ENCODE results near the gene LIPC.

Gene LIPC

DNA sequence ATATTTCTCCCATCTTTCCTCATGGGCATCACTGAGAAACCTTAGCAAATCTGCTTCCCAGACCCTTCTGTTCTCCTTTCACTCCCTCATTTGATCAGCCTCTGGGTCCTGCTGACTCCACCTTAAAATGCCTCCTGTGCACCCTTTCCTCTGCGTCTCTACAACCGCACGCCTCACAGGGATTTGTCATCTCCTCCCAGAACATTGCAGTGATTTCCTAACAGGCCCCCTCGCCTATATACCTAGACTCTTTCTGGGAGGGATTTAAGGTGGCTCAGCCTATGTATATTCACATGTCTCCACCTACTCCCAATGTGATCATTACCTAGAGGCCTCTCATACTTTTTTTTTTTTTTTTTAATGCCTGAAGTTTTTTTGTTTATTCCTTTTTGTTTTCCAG lies 69.2 kb downstream of the LIPC start:
- DNase-seq = no peak

DNA sequence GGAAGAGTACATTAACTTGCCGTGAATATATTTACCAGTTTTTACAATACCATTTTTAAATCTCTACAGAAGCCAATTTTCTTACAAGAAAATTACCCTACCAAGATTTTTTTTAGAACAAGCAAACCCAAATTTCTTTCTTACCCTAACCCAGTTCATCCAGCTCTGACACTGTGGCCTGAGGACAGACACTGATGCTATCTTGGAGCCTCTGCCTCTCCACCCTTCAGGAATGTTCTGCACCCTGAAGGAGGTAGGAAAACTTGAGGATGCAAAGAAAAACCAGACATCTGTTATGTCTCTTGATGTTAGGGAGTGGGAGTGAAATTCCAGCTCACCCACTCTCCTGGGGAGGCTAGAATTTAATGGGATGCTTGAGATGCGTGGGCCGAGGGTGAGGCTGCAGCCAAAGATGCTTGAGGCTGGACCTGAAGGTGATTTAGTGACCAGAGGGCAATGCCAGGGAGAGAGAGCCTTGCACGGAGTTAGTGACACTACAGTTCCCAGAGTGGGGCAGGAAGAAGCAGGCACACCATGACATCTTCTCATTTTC lies 69.9 kb downstream of the LIPC start:
- no peak for DNase-seq

DNA sequence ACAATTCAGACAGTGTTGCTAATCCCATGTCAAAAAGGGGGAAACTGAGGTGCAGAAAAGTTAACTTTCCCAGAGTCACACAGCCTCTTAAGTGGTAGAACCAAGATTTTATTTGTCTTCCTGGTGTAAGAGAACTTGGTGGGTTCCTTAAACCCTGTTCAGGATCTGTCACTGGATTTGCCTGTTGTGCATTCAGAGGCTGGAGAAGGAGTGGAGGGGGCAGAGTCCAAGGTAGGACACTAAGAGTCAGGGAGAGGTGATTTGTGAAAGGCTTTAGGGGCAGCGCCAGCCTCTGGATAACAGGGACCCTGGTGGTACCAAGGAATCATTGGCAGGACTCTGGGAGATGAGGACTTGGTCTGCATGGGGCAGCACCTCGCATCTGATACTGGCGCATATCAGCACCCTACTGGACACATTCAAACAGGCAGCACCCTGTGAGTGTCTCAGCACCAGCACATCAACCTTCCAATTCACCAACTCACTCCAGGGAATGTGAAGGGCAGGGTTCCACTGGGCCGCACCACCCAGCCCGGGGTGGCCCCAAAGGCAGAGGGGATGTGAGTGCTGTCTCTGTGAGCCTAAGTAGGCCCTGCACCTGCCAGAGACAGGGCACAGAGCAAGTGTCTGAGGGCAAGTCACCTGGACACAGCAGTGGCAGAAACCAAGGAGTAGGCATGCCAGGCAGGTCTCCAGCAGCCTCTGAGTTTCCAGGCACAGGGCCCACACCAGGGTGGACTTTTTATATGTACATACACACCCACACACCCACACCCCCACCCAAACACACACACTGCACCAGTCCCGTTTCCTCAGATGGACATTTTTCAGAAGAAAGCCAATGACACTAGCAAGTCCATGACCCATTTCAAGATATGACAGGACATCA lies 71.6 kb downstream of the LIPC start:
- DNase-seq = no peak

DNA sequence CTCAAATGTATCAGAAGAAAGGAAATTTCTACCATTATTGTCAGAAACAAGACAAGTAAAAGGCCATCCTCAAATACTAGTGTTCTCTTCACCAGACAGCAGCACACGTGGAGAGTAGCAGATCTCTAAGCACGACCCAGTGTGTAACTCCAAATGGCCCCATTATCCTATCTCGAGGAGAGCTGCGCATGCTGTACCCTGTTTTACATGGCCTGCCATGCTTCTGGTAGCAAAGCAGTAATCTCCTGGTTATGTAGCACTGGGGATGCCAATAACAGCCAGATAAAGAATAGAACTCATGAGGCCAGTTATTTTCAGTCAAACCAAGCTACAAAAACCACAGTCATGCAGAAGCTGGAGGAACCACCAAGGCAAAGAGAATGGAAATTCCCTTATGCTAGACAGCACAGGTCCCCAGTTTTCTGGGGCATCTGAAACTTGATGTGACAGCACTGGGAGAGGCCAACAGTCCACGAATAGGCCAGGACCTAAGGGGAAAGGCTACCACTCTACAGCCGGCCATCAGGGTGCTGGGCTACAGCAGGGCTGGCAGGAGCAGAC lies 73.0 kb downstream of the LIPC start:
- no peak for DNase-seq

DNA sequence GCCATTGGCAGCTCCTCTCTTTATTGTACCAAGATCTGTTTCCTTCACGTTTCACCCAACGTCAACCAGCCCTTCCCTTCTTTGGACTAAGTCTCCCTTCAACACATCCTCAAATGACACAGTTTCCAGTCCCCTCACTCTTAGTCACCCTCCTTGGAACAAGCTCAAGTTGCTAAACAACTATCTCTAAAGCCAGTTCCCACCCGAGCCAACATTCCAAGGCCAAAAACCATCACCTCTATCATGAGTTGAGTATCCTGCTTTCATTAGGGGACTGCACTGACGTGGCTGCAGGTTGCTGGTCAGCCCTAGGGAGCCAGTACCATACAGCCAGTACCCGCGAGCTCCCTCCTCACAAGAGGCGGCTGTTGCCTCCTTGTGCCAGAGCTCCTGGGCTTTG lies 73.8 kb downstream of the LIPC start:
- DNase-seq = no peak

DNA sequence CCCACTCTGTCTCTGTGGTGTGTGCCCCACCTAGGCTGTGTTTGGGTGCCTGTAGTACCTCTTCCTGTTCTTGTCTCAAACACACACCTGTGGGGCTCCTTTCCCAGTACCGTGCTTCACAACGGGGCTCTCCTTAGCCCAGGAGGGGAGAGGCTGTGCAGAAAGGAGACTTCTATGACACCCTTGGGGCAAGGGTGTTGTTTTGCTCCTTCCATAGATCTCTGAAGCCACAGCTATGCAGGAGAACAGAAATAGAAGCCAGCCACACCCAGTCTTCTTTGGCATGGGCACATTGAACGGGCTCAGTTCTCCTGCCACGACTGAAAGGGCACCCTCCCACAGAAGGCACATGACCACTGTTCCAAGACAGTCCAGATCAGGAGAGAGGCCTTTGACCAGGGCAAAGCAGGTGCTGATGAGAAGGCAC lies 74.3 kb downstream of the LIPC start:
- no peak for DNase-seq

DNA sequence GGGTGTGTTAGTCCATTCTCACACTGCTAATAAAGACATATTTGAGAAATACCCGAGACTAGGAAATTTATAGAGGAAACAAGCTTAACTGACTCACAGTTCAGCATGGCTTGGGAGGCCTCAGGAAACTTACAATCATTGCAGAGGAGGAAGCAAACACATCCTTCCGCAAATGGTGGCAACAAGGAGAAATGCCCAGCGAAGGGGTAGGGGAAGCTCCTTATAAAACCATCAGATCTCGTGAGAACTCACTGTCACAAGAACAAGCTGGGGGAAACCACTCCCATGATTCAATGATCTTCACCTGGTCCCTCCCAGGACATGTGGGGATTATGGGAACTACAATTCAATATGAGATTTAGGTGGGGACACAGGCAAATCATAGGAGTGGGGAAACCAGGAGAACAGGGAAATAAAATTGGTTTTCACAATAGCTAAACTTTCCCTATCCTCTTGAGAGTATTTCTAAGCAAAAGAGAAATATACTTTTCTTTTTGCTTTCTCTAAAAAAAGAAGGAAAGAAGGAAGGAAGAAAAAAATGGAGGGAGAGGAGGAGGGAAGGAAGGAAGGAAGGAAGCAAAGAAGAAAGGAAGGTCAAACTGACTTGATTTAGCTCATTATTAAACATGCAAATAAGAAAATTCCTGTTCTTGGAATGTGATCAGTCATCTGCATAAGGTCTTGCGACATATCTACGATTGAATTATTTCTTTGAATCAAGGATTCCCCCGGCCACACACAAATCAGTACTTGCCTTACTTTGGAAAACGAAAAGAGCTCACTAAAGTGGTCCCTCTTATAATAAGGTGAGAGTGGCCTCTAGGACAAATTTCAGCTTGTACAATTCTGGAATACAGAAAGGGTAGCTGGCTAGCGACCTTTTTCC lies 75.2 kb downstream of the LIPC start:
- no peak for DNase-seq

DNA sequence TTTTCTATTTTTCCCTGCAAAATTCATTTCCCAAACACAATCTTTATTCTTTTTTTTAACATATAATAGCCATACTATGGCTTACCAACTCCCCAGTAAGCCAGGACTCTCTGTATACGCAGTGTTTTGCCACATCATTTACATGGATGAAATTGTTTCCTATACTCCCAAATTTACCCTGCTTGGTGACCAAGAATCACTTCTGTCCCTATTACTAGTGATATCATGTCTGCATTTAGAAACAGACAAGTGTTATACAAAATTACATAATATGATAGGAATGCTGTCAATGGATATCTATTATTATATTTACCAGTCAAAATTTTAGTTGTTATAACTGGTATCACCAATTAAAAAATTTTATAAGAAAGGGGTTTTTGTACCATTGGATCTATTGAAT lies 77.8 kb downstream of the LIPC start:
- no peak for DNase-seq

DNA sequence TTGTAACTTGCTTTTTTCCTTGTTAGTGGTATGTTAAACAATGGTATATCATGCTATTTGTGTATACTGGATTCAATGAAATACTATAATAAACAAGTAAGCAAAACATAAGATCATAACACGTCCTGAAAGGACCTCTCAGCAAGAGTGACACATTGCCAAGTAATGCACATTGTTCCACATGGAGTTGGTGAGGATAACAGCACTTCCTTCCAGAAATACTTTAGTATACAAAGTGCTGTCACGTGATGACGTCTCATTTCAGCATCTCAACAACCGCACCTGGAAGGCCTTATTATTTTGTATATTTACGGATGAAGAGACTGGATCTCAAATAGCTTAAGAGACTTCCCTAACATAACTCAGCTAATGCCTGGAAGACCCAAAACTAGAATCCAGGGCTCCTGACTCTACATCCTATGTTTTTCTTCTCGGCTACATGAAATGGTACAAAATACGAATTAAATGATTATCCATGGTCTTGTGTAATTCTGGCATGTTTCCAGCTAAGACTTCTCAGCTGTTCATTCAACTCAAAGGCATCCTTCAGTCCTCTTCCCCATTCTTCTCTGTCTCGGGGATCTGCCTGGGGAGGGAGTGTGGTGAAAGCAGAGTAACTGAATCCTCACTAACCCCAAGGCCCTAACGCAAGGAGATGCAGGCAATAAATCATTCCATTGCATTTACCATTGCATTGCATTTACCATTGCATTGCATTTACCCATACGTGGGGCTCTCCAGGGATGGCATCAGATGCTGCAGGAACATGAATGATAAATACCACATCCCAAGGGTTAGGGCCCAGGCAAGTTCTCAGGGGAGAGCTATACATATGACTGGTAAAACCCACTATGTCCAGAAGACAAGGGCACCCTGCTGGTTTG lies 79.2 kb downstream of the LIPC start:
- DNase-seq = no peak

DNA sequence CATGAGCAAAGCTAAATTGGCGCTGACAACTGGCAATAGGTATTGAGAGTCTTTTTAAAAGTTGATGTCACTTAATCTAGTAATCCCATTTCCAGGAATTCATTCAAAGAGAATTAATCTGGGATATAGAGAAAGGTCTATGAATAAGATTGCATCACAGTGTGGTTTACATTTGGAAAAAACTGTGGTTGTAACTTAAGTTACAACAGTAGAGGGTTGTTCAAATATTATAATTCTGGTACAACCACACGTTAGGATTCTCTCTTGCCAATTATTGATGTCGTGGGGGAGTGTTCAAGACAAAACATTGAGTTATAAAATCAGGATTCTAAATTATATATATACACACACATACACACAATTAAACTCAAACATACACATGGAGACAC lies 79.8 kb downstream of the LIPC start:
- DNase-seq = no peak

DNA sequence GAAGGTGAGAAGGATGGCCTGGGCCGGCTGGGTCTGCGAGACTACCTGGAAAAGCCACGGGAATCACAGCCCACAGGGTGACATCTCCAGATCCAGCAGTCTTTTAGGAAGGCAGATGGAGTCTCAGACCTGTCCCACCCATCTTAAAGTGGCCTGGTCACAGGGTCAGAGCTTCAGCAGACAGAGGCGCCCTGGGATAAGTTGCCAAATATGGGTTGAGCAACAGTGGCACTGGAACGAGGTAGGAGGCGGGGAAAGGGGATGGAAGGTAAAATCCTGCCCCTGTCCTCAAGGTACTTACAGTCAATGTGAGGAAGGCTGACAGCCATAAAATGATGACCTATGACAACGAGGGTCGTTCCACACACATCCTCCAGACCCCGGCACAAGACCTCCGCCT lies 80.7 kb downstream of the LIPC start:
- DNase-seq = no peak

DNA sequence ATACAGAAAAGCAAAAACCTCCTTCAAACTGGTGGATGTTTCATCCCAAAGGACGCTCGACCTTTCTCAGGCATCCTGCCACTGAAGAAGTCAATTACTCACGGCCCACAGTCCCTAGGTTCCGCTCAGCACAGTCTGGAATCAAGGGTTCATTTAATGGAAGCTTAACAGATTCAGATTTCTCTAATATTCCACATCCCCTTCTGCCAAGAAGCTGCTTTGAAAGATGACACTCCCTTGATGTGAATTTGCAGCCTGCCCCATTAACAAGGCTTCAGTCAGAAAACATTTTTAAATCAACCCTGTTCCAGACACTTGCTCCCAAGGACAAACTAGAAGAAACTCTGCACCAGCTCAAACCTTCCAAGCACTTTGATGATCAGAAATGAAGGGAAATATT lies 81.2 kb downstream of the LIPC start:
- peak; percentile 23 for DNase-seq

DNA sequence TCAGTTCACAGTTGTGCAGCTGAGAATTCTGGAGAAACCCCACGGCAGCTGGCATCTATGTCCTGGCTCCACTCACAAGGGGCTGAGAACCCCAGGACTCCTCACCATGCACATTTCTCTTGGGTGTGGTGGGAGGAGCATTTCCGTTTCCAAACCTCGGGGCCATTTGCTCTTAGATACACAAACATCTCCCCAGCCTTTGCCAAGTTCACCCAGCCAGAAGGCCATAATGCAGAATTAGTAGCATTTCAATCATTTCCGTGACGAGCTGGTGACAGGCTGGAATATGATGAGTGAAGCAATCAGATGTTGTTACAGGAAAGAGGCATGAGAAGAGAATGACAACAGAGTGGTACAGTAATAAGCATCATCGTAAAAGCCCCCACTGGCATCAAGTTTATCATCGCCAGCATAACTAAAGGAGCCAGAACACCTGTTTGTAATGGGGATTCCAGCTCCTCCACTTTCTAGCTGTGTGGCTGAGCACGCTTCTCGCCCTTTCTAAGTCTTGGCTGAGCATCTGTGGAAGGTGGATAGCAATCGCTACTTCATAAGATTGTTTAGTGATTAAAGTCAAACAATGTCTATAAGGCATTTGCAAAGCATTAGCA lies 82.0 kb downstream of the LIPC start:
- DNase-seq = peak; percentile 59

DNA sequence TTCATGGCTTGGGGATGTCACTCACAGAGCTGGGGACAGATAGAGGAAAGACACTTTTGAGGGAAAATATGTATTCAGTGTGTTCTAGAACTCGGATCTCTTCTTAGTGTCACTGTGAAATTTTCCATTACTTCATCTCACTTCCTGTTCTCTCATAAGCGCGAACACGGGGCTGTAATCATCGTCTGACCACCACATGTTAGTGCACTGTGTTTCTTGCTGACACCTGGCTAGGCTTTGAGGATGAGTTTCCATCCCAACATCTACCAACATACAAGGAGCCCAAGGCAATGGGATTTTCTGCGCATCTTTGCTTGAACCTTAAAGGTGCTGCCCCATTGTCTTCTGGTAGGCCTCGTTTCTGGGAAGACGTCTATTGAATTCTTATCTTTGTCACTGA lies 84.0 kb downstream of the LIPC start:
- no peak for DNase-seq

DNA sequence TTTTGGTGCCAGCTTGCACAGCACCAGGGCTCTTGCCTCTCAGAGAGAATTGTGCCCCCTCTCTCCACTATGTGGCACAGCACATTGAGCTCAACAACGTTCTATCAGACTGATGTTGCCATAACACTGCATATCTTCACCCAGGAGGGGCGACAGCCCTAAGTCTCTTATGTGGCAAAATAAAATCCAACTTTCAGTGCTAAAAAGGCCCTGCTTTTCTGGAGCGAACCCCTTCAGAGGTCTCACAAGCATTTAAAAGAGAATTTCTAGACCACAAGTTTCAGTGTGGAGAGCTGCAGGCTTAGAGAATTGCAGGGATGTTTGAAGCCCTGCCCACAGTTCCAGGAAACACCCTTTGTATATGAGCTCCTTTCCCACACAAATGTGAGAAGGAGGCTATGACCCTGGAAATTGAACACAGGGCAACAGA lies 85.5 kb downstream of the LIPC start:
- DNase-seq = no peak

DNA sequence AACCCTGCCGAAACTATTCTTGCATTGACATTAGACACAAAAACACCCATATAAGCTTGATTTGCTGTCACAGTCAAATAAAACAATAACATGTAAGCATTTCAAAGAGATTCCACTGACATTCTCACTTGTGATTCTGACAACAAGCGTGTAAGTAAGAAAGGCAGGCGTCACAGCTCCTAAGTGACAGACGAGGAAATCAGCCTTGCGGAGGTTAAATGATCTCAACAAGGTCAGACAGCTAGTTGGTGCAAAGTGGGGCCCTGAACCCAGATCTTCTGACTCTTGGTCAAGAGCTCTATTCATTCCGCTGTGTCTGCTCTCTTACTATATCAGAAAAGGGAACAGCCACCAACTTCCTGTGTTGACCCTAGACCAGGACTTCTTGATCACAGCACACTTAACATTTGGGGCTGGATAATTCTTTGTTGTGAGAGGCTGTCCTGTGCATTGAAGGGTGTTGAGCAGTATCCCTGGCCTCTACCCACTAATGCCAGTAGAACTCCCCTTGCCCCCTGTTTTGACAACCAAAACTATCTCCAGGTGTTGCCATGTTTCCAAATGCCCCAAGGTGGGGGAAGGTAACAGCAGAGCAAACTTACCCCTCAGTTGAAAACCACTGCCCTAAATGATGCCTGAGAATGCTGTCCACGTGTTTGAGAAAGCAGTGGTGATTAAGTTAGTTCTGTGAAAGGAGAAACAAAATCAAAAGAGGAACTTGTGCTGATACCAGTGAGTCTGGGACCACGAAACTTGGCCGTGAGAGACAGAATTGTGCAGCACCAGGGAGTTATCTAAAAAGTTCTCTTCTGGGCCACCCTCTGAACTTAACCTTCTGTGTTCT lies 86.1 kb downstream of the LIPC start:
- DNase-seq = no peak

DNA sequence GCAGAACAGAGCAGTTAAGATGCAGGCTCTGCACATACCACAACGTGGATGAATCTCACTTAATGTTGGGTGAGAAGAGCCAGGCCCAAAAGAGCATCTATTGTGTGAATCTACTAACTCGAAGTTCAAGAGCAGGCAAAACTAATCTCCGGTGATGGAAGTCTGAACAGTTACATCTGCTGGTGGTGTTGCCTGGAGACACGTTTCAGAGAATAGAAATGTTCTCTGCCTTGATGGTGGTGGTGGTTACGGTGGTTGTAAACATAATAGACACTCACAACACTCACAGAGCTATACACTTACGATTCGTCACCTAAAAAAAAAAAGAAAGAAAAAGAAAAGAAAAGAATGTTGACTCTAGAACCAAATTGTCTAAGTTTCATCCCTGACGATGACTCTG lies 86.8 kb downstream of the LIPC start:
- DNase-seq = no peak

DNA sequence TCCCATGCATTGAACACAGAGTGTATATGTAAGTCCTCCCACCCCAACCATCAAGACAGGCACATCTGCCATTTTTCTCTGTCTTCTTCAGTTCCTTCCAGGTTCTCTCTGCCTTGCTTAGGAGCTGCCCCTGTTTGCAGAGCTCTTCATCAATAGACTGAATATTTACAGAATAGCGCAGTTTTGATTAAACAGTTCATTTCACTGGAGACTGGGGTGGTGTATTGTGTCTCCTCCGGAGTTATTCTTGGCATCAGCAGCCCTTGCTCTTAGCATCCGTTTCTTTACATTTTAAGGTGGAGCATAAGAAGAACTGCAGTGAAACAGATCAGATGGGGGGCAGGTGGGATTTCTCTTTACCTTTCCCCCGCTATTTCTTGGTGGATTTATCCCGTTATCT lies 87.7 kb downstream of the LIPC start:
- DNase-seq = no peak

DNA sequence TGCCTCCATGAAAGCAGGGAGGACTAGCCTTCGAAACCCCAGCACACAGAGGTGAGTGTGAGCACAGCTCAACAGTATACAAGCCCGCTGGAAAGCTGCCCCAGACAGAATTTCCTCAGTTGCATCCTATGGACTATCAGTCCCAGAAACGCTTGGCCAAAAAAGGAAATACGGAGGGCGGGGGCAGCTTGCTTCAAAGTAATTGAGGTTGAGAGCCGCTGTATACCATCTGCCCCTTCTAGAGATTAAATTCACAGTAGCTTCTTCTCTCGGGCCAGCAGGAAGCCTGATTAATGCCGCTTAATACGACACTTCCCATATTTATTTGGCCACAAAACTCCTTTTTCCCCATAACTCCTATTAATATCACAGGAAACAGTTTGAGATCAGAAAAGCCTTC lies 88.7 kb downstream of the LIPC start:
- DNase-seq = no peak

DNA sequence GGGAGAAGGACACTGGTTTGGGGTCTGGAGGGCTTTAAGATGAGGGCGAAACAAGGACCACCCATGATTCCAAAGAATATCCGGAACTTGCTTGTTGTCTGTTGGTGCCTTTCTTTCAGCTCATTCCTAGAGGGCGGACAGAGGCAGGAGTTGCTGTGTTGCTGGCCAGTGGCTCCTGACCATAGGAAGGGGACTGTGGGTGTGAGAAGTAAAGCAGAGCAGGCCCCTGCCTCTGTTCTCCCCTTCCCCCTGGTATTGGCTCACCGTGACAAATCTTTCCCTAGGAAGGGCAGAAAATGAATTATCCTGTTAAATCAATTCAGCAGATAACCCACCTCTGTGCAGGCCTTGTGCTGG lies 89.1 kb downstream of the LIPC start:
- no peak for DNase-seq

All from NCI-H446 treated with DMSO at 0.1 percent for 48 hours (cell line).